ENCODE results near the gene SLC16A6. TPM values are rescaled to one million over a fixed set of nuclear protein-coding genes. Genes with fewer than 3 reads are reported as not detected.

Gene SLC16A6
- total RNA-seq, 1 experiment from 2014 or later: 4.8 TPM

DNA sequence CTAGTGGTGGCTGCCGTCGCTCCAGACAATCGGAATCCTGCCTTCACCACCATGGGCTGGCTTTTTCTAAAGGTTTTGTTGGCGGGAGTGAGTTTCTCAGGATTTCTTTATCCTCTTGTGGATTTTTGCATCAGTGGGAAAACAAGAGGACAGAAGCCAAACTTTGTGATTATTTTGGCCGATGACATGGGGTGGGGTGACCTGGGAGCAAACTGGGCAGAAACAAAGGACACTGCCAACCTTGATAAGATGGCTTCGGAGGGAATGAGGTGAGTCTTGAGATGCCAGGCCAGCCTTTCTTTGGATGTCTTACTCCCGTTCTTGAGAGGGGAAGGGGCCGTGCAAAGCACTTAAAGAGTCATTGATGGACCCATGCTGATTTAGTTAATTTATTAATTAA is 16.5 kb upstream of the SLC16A6 start:
- Histone ChIP-seq H3K36me3 (ENCODE audit: control insufficient read depth in 1 of 2, insufficient read depth in 2 of 2, low read length in 2 of 2) (0 out of 4 replicates have a peak, but pooled peaks cover 0 to 3% of the 10 kb centered on the region in 2 experiments), H3K9me3 (ENCODE audit: control insufficient read depth in 1 of 2, insufficient read depth in 1 of 2, low read depth in 1 of 2, low read length in 2 of 2) (no peaks in the 10 kb centered on the region), H3K4me3 (replicated peaks in 1 of 2; ENCODE audit: low read depth in 1 of 2, low read length in 2 of 2) (no peak overlapping the region), H3K79me2 (ENCODE audit: insufficient read depth, low read length) (no peaks in the 10 kb centered on the region), H3K9ac (ENCODE audit: low read length) (no peak overlapping the region), H4K20me1 (ENCODE audit: insufficient read depth) (no peaks in the 10 kb centered on the region), H3K4me2 (ENCODE audit: low read length) (no peak overlapping the region), H3K4me1 (ENCODE audit: control insufficient read depth in 1 of 2, insufficient read depth in 2 of 2, low read length in 2 of 2) (peaks cover 38 to 48% of the 10 kb centered on the region in 2 experiments), H2AFZ (ENCODE audit: low read depth, low read length, poor library complexity, severe bottlenecking) (no peak overlapping the region), H3K9me2 (ENCODE audit: insufficient read depth) (no peaks in the 10 kb centered on the region), H3K27ac (ENCODE audit: low read depth, low read length) (no peak overlapping the region), H3K27me3 (ENCODE audit: insufficient read depth, low read length) (no peaks in the 10 kb centered on the region)
- intact Hi-C loops (cut with micrococcal nuclease): no loop called here
- ATAC-seq (no peak), DNase-seq (ENCODE audit: low read depth, low spot score) (no peak)
- RAD21 ChIA-PET (ENCODE audit: low non-redundant PET in 1 of 2, low total read pairs in 2 of 2, uncharacterized antibody in 2 of 2, unreplicated experiment in 2 of 2): no interaction called here
- CTCF ChIA-PET: no interaction called here
- BruUV-seq (replicated peaks): no TSS peak
- POLR2A ChIA-PET: interaction anchor here (1.4 kb wide), 1 partner anchor 76 kb away, joined by 5 read pairs; no protein-coding TSS in a partner anchor
- TF ChIP-seq, protein P1, sequence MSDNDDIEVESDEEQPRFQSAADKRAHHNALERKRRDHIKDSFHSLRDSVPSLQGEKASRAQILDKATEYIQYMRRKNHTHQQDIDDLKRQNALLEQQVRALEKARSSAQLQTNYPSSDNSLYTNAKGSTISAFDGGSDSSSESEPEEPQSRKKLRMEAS (IDR thresholded peaks at IDR 0.05): no peak
- TF ChIP-seq EZH2phosphoT487 (IDR thresholded peaks at IDR 0.05; ENCODE audit: borderline replicate concordance): no peak
- TF ChIP-seq, protein P2, sequence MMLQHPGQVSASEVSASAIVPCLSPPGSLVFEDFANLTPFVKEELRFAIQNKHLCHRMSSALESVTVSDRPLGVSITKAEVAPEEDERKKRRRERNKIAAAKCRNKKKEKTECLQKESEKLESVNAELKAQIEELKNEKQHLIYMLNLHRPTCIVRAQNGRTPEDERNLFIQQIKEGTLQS (IDR thresholded peaks at IDR 0.05): no peak
- no peak for TF ChIP-seq EGR1 (IDR thresholded peaks at IDR 0.05; ENCODE audit: low read depth)
- no peak for TF ChIP-seq SIN3A (IDR thresholded peaks at IDR 0.05; ENCODE audit: low read depth)
- TF ChIP-seq, protein P3, sequence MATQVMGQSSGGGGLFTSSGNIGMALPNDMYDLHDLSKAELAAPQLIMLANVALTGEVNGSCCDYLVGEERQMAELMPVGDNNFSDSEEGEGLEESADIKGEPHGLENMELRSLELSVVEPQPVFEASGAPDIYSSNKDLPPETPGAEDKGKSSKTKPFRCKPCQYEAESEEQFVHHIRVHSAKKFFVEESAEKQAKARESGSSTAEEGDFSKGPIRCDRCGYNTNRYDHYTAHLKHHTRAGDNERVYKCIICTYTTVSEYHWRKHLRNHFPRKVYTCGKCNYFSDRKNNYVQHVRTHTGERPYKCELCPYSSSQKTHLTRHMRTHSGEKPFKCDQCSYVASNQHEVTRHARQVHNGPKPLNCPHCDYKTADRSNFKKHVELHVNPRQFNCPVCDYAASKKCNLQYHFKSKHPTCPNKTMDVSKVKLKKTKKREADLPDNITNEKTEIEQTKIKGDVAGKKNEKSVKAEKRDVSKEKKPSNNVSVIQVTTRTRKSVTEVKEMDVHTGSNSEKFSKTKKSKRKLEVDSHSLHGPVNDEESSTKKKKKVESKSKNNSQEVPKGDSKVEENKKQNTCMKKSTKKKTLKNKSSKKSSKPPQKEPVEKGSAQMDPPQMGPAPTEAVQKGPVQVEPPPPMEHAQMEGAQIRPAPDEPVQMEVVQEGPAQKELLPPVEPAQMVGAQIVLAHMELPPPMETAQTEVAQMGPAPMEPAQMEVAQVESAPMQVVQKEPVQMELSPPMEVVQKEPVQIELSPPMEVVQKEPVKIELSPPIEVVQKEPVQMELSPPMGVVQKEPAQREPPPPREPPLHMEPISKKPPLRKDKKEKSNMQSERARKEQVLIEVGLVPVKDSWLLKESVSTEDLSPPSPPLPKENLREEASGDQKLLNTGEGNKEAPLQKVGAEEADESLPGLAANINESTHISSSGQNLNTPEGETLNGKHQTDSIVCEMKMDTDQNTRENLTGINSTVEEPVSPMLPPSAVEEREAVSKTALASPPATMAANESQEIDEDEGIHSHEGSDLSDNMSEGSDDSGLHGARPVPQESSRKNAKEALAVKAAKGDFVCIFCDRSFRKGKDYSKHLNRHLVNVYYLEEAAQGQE (IDR thresholded peaks at IDR 0.05; ENCODE audit: low read depth): no peak
- no peak for TF ChIP-seq FOSL1 (IDR thresholded peaks at IDR 0.05; ENCODE audit: low read depth)
- TF ChIP-seq, protein P4, sequence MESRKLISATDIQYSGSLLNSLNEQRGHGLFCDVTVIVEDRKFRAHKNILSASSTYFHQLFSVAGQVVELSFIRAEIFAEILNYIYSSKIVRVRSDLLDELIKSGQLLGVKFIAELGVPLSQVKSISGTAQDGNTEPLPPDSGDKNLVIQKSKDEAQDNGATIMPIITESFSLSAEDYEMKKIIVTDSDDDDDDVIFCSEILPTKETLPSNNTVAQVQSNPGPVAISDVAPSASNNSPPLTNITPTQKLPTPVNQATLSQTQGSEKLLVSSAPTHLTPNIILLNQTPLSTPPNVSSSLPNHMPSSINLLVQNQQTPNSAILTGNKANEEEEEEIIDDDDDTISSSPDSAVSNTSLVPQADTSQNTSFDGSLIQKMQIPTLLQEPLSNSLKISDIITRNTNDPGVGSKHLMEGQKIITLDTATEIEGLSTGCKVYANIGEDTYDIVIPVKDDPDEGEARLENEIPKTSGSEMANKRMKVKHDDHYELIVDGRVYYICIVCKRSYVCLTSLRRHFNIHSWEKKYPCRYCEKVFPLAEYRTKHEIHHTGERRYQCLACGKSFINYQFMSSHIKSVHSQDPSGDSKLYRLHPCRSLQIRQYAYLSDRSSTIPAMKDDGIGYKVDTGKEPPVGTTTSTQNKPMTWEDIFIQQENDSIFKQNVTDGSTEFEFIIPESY (IDR thresholded peaks at IDR 0.05; ENCODE audit: extremely low read depth, insufficient replicate concordance, low read length): no peak
- no peak for TF ChIP-seq POLR2AphosphoS5 (IDR thresholded peaks at IDR 0.05; ENCODE audit: low read depth, low read length)
- TF ChIP-seq, protein P5, sequence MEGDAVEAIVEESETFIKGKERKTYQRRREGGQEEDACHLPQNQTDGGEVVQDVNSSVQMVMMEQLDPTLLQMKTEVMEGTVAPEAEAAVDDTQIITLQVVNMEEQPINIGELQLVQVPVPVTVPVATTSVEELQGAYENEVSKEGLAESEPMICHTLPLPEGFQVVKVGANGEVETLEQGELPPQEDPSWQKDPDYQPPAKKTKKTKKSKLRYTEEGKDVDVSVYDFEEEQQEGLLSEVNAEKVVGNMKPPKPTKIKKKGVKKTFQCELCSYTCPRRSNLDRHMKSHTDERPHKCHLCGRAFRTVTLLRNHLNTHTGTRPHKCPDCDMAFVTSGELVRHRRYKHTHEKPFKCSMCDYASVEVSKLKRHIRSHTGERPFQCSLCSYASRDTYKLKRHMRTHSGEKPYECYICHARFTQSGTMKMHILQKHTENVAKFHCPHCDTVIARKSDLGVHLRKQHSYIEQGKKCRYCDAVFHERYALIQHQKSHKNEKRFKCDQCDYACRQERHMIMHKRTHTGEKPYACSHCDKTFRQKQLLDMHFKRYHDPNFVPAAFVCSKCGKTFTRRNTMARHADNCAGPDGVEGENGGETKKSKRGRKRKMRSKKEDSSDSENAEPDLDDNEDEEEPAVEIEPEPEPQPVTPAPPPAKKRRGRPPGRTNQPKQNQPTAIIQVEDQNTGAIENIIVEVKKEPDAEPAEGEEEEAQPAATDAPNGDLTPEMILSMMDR (IDR thresholded peaks at IDR 0.05 in 2 of 3, conservative IDR thresholded peaks at IDR 0.05 in 1 of 3; ENCODE audit: borderline replicate concordance in 1 of 3, insufficient read depth in 1 of 3, low read depth in 2 of 3, low read length in 2 of 3): no peak
- TF ChIP-seq SP1 (IDR thresholded peaks at IDR 0.05; ENCODE audit: low read depth): no peak
- no peak for TF ChIP-seq ZFX (IDR thresholded peaks at IDR 0.05)
- TF ChIP-seq ZNF274 (IDR thresholded peaks at IDR 0.05; ENCODE audit: low read depth, low read length): no peak
- TF ChIP-seq JUND (IDR thresholded peaks at IDR 0.05): no peak
- TF ChIP-seq CBX3 (IDR thresholded peaks at IDR 0.05; ENCODE audit: low read depth): no peak
- no peak for TF ChIP-seq CEBPB (IDR thresholded peaks at IDR 0.05; ENCODE audit: low read depth)
- no peak for TF ChIP-seq POLR2A (IDR thresholded peaks at IDR 0.05; ENCODE audit: borderline replicate concordance, extremely low read depth, insufficient read depth, insufficient read length)
- TF ChIP-seq ELF1 (IDR thresholded peaks at IDR 0.05; ENCODE audit: borderline replicate concordance, low read depth): no peak
- TF ChIP-seq YY1 (IDR thresholded peaks at IDR 0.05; ENCODE audit: extremely low read depth, insufficient replicate concordance, low read depth, low read length): no peak
